ENCODE data around the gene STRADB.

GRCh38 chr2:201425952-201426351 lies 25.6 kb upstream of the STRADB start:
- TF ChIP-seq, protein P1, sequence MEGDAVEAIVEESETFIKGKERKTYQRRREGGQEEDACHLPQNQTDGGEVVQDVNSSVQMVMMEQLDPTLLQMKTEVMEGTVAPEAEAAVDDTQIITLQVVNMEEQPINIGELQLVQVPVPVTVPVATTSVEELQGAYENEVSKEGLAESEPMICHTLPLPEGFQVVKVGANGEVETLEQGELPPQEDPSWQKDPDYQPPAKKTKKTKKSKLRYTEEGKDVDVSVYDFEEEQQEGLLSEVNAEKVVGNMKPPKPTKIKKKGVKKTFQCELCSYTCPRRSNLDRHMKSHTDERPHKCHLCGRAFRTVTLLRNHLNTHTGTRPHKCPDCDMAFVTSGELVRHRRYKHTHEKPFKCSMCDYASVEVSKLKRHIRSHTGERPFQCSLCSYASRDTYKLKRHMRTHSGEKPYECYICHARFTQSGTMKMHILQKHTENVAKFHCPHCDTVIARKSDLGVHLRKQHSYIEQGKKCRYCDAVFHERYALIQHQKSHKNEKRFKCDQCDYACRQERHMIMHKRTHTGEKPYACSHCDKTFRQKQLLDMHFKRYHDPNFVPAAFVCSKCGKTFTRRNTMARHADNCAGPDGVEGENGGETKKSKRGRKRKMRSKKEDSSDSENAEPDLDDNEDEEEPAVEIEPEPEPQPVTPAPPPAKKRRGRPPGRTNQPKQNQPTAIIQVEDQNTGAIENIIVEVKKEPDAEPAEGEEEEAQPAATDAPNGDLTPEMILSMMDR (IDR thresholded peaks at IDR 0.05): no peak
- TF ChIP-seq POLR2A (IDR thresholded peaks at IDR 0.05): no peak
